K562 (cell line): ENCODE measurements around the gene IL20RB. TPM values are rescaled to one million over a fixed set of nuclear protein-coding genes. Genes with fewer than 3 reads are reported as not detected.

Experiments used
- BDP1 ChIP-seq: IDR thresholded peaks from 3 replicates; pipeline ENCODE4 v1.6.1; 2011; ENCODE audit not compliant: insufficient read length, insufficient read depth
- BRF1 ChIP-seq: IDR thresholded peaks from 3 replicates; pipeline ENCODE4 v1.6.1; 2011; ENCODE audit warnings: borderline replicate concordance, mild to moderate bottlenecking; ENCODE audit not compliant: insufficient read length; ENCODE audit errors: extremely low read depth
- EZH2 ChIP-seq: IDR thresholded peaks from 2 replicates; pipeline ENCODE4 v1.6.1; 2012; ENCODE audit warnings: low read depth, mild to moderate bottlenecking, inconsistent platforms, low read length, borderline replicate concordance
- GTF2A2 ChIP-seq: IDR thresholded peaks from 2 replicates; pipeline ENCODE4 v1.6.1; 2016; ENCODE audit warnings: mild to moderate bottlenecking, missing genetic modification characterization, missing compliant biosample characterization
- HNRNPLL ChIP-seq: fragments of 200-400 bp; formaldehyde crosslinking; IDR thresholded peaks from 2 replicates; pipeline ENCODE4 v1.6.1; 2017; ENCODE audit warnings: low read length, low read depth, mild to moderate bottlenecking; ENCODE audit not compliant: poor library complexity, severe bottlenecking
- KAT8 ChIP-seq: fragments of 450-650 bp; IDR thresholded peaks from 2 replicates; pipeline ENCODE4 v1.6.1; 2016; ENCODE audit warnings: low read depth, mild to moderate bottlenecking
- PHF21A ChIP-seq: fragments of 450-650 bp; IDR thresholded peaks from 2 replicates; pipeline ENCODE4 v1.6.1; 2017; ENCODE audit warnings: low read depth, borderline replicate concordance
- ZNF76 ChIP-seq: fragments of 250-450 bp; sonication (Bioruptor Pico); IDR thresholded peaks from 2 replicates; pipeline ENCODE4 v1.4.0; 2020; ENCODE audit warnings: mild to moderate bottlenecking, moderate library complexity, borderline replicate concordance
- ZSCAN32 ChIP-seq: fragments of 450-650 bp; formaldehyde crosslinking; IDR thresholded peaks from 2 replicates; pipeline ENCODE4 v1.4.0; 2020; ENCODE audit warnings: mild to moderate bottlenecking, moderate library complexity
- polyA plus RNA-seq, 8 experiments: library from polyadenylated mRNA; depleted of rRNA in 4 of 8; stranded (reverse) in 5 of 8; unstranded in 3 of 8; fragments of >200 nt; fragmentation: Nextera tagmentation in 2 of 8; fragmentation: Illumina TruSeq in 1 of 8; extraction: Ambion mirVana in 2 of 8; extraction: Trizol in 1 of 8; gene quantifications; 2 replicates each; pipeline versions ENCODE4 v1.2.1 to v1.2.3, GENCODE V29; 2011 to 2014; ENCODE audit warnings: inconsistent platforms in 1 of 8, missing spikeins in 1 of 8
- total RNA-seq, 7 experiments: library from RNA; depleted of rRNA in 6 of 7; stranded (reverse); fragments of >200 nt in 6 of 7; fragmentation: Illumina TruSeq in 2 of 7; extraction: Trizol in 2 of 7; gene quantifications; 2 replicates each; pipeline versions ENCODE4 v1.2.1 to v1.2.3, GENCODE V29; 2011 to 2021; ENCODE audit warnings: low replicate concordance in 1 of 7
- TF ChIP-seq, protein P1 (sequence below), 2 experiments: fragments of 450-650 bp; IDR thresholded peaks; 2 replicates each; pipeline ENCODE4 v1.6.1; 2016; ENCODE audit warnings: mild to moderate bottlenecking in 2 of 2, borderline replicate concordance in 1 of 2, low read depth in 1 of 2, moderate library complexity in 1 of 2
- TF ChIP-seq, protein P2 (sequence below): sonication (generic); formaldehyde crosslinking; IDR thresholded peaks from 2 replicates; pipeline ENCODE4 v1.8.0; 2022; ENCODE audit warnings: mild to moderate bottlenecking, low read depth, missing genetic modification reagents
- TF ChIP-seq, protein P3 (sequence below): fragments of 450-650 bp; formaldehyde crosslinking; IDR thresholded peaks from 2 replicates; pipeline ENCODE4 v1.4.0; 2022; ENCODE audit warnings: missing genetic modification characterization
- TF ChIP-seq, protein P4 (sequence below): sonication (generic); formaldehyde crosslinking; IDR thresholded peaks from 2 replicates; pipeline ENCODE4 v1.8.1; 2023; ENCODE audit warnings: mild to moderate bottlenecking, missing genetic modification reagents
- TF ChIP-seq, protein P5 (sequence below): sonication (generic); formaldehyde crosslinking; IDR thresholded peaks from 2 replicates; pipeline ENCODE4 v1.9.0; 2022; ENCODE audit warnings: mild to moderate bottlenecking, missing genetic modification reagents

The IL20RB gene
- total and polyA plus RNA-seq, 9 of the 15 experiments (the other 6 are each of a cell fraction or from before 2014, with no cell fraction given), result 0.77 to 9.9 (median 6.1) TPM

DNA sequence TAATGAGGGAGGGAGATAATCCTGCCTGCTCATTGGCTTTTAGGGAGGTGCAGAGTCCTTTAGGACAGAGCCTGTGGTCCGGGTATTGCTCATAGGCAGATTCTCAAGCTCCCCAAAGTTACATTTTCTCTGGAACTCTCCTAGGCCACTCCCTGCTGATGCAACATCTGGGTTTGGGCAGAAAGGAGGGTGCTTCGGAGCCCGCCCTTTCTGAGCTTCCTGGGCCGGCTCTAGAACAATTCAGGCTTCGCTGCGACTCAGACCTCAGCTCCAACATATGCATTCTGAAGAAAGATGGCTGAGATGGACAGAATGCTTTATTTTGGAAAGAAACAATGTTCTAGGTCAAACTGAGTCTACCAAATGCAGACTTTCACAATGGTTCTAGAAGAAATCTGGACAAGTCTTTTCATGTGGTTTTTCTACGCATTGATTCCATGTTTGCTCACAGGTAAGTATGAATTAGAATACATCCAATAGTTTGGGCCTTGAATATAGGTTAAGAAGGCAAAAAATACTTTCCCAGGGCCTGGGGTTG, at the start of gene IL20RB (continued):
- TF ChIP-seq, protein P1, sequence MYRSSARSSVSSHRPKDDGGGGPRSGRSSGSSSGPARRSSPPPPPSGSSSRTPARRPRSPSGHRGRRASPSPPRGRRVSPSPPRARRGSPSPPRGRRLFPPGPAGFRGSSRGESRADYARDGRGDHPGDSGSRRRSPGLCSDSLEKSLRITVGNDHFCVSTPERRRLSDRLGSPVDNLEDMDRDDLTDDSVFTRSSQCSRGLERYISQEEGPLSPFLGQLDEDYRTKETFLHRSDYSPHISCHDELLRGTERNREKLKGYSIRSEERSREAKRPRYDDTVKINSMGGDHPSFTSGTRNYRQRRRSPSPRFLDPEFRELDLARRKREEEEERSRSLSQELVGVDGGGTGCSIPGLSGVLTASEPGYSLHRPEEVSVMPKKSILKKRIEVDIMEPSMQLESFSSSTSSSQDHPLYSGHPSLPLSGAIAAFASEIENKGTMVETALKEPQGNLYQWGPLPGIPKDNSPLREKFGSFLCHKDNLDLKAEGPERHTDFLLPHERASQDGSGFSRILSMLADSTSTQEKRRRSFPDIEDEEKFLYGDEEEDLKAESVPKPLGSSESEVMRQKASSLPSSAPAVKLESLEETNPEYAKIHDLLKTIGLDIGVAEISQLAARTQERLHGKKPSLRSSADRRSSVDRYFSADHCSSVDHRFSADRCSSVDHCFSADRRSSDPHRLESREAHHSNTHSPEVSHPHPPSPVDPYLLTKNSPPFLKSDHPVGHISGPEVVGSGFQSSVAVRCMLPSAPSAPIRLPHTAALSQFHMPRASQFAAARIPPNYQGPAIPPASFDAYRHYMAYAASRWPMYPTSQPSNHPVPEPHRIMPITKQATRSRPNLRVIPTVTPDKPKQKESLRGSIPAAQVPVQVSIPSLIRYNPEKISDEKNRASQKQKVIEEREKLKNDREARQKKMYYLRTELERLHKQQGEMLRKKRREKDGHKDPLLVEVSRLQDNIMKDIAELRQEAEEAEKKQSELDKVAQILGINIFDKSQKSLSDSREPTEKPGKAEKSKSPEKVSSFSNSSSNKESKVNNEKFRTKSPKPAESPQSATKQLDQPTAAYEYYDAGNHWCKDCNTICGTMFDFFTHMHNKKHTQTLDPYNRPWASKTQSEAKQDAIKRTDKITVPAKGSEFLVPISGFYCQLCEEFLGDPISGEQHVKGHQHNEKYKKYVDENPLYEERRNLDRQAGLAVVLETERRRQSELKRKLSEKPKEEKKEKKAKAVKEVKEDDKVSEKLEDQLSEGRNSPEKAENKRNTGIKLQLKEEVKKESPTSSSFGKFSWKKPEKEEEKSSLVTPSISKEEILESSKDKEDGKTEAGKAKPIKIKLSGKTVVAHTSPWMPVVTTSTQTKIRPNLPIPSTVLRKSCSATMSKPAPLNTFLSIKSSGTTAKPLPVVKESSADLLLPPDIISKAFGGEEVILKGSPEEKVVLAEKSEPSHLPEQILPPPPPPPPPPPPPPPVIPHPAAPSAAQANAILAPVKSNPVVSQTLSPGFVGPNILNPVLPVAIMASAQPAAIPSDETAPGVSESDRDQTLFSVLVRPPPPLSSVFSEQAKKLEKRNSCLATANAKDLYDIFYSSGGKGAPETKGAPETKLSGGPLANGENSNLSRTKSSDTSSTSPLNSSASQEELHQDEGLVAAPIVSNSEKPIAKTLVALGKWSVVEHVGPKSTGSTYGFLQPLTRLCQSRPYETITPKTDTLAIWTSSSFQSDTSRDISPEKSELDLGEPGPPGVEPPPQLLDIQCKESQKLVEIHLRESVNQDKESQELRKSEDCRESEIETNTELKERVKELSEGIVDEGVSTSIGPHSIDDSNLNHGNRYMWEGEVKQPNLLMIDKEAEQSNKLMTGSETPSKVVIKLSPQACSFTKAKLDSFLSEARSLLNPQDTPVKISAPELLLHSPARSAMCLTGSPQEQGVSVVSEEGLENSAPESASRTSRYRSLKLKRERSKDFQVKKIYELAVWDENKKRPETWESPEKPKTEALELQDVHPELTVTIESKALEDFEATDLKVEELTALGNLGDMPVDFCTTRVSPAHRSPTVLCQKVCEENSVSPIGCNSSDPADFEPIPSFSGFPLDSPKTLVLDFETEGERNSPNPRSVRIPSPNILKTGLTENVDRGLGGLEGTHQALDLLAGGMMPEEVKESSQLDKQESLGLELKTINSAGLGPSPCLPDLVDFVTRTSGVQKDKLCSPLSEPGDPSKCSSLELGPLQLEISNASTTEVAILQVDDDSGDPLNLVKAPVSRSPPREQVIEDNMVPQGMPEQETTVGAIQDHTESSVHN (IDR thresholded peaks at IDR 0.05; ENCODE audit: borderline replicate concordance in 1 of 2, low read depth in 1 of 2), result no peak
- TF ChIP-seq HNRNPLL (no peak), GTF2A2 (tag) (no peak), EZH2 (no peak), ZNF76 (CRISPR knock-in tag) (no peak), KAT8 (no peak), BRF1 (no peak), ZSCAN32 (peak; percentile 91), BDP1 (no peak), PHF21A (no peak)
- TF ChIP-seq, protein P2, sequence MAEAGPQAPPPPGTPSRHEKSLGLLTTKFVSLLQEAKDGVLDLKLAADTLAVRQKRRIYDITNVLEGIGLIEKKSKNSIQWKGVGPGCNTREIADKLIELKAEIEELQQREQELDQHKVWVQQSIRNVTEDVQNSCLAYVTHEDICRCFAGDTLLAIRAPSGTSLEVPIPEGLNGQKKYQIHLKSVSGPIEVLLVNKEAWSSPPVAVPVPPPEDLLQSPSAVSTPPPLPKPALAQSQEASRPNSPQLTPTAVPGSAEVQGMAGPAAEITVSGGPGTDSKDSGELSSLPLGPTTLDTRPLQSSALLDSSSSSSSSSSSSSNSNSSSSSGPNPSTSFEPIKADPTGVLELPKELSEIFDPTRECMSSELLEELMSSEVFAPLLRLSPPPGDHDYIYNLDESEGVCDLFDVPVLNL, result no peak
- TF ChIP-seq, protein P3, sequence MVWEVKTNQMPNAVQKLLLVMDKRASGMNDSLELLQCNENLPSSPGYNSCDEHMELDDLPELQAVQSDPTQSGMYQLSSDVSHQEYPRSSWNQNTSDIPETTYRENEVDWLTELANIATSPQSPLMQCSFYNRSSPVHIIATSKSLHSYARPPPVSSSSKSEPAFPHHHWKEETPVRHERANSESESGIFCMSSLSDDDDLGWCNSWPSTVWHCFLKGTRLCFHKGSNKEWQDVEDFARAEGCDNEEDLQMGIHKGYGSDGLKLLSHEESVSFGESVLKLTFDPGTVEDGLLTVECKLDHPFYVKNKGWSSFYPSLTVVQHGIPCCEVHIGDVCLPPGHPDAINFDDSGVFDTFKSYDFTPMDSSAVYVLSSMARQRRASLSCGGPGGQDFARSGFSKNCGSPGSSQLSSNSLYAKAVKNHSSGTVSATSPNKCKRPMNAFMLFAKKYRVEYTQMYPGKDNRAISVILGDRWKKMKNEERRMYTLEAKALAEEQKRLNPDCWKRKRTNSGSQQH (CRISPR knock-in tag), result no peak
- TF ChIP-seq, protein P4, sequence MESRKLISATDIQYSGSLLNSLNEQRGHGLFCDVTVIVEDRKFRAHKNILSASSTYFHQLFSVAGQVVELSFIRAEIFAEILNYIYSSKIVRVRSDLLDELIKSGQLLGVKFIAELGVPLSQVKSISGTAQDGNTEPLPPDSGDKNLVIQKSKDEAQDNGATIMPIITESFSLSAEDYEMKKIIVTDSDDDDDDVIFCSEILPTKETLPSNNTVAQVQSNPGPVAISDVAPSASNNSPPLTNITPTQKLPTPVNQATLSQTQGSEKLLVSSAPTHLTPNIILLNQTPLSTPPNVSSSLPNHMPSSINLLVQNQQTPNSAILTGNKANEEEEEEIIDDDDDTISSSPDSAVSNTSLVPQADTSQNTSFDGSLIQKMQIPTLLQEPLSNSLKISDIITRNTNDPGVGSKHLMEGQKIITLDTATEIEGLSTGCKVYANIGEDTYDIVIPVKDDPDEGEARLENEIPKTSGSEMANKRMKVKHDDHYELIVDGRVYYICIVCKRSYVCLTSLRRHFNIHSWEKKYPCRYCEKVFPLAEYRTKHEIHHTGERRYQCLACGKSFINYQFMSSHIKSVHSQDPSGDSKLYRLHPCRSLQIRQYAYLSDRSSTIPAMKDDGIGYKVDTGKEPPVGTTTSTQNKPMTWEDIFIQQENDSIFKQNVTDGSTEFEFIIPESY, result no peak
- TF ChIP-seq, protein P5, sequence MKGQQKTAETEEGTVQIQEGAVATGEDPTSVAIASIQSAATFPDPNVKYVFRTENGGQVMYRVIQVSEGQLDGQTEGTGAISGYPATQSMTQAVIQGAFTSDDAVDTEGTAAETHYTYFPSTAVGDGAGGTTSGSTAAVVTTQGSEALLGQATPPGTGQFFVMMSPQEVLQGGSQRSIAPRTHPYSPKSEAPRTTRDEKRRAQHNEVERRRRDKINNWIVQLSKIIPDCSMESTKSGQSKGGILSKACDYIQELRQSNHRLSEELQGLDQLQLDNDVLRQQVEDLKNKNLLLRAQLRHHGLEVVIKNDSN, result no peak
